ENCODE measurements around the gene ERCC2.

DNA sequence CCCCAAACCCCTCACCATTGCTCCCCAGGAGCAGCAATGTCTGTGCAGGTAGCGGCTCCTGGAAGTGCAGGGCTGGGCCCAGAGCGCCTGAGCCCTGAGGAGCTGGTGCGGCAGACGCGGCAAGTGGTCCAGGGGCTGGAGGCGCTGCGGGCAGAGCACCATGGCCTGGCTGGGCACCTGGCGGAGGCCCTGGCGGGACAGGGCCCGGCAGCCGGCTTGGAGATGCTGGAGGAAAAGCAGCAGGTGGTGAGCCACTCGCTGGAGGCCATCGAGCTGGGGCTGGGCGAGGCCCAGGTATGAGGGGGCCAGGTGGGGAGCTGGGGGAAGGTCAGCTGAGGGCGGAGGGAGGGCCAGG is 24.9 kb downstream of the ERCC2 start:
- TF ChIP-seq, protein P1, sequence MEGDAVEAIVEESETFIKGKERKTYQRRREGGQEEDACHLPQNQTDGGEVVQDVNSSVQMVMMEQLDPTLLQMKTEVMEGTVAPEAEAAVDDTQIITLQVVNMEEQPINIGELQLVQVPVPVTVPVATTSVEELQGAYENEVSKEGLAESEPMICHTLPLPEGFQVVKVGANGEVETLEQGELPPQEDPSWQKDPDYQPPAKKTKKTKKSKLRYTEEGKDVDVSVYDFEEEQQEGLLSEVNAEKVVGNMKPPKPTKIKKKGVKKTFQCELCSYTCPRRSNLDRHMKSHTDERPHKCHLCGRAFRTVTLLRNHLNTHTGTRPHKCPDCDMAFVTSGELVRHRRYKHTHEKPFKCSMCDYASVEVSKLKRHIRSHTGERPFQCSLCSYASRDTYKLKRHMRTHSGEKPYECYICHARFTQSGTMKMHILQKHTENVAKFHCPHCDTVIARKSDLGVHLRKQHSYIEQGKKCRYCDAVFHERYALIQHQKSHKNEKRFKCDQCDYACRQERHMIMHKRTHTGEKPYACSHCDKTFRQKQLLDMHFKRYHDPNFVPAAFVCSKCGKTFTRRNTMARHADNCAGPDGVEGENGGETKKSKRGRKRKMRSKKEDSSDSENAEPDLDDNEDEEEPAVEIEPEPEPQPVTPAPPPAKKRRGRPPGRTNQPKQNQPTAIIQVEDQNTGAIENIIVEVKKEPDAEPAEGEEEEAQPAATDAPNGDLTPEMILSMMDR (optimal IDR thresholded peaks at IDR 0.05 in 1 of 3, IDR thresholded peaks at IDR 0.05 in 1 of 3, conservative IDR thresholded peaks at IDR 0.05 in 1 of 3; ENCODE audit: extremely low read depth in 1 of 3, insufficient read depth in 2 of 3, low read length in 3 of 3) = no peak
- no peak for TF ChIP-seq EZH2 (IDR thresholded peaks at IDR 0.05; ENCODE audit: low read length)

Data from keratinocyte (primary cell).